ENCODE data around the gene SLC9A9.

DNA sequence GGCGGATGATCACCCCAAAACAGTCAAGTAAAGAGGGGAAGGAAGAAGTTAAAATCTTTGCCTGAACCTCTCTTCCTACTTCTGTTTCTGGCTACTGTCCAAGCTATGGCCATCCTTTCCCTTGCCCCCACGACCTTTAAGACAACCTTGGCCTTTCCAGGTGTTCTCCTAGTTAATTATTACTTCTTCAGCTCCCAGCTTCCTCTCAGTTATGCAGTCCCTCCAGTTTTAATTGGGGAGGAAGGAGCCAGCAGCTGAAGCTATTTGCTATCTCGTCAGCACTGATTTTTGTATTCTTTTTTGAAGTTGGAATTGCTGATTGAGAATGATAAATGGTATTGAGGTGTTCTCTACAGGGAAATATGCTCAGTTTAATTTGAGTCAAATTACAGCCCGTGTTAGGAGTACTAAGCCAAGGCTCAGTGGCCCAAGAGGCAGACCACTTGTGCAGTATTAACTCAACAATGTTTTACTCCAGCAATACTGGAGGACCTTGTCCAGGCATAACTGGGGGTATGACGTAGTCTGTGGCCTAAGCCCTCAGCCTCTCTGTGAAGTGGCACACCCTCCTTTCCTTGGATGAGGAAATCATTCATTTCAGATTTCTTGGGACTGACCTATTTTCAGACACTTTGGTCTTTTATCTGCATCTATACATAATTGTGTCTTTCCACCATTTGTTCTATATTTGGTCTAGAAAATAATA, 336.9 kb downstream of the SLC9A9 start:
- TF ChIP-seq SOX6 (IDR thresholded peaks at IDR 0.05), result no peak
- TF ChIP-seq, protein P1, sequence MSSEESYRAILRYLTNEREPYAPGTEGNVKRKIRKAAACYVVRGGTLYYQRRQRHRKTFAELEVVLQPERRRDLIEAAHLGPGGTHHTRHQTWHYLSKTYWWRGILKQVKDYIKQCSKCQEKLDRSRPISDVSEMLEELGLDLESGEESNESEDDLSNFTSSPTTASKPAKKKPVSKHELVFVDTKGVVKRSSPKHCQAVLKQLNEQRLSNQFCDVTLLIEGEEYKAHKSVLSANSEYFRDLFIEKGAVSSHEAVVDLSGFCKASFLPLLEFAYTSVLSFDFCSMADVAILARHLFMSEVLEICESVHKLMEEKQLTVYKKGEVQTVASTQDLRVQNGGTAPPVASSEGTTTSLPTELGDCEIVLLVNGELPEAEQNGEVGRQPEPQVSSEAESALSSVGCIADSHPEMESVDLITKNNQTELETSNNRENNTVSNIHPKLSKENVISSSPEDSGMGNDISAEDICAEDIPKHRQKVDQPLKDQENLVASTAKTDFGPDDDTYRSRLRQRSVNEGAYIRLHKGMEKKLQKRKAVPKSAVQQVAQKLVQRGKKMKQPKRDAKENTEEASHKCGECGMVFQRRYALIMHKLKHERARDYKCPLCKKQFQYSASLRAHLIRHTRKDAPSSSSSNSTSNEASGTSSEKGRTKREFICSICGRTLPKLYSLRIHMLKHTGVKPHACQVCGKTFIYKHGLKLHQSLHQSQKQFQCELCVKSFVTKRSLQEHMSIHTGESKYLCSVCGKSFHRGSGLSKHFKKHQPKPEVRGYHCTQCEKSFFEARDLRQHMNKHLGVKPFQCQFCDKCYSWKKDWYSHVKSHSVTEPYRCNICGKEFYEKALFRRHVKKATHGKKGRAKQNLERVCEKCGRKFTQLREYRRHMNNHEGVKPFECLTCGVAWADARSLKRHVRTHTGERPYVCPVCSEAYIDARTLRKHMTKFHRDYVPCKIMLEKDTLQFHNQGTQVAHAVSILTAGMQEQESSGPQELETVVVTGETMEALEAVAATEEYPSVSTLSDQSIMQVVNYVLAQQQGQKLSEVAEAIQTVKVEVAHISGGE (CRISPR knock-in tag; IDR thresholded peaks at IDR 0.05), result no peak
- no peak for TF ChIP-seq POLR2AphosphoS2 (IDR thresholded peaks at IDR 0.05; ENCODE audit: low read length)
- TF ChIP-seq POLR2AphosphoS5 (IDR thresholded peaks at IDR 0.05; ENCODE audit: control insufficient read depth, insufficient read depth, low read depth, low read length), result no peak
- no peak for TF ChIP-seq TBL1XR1 (IDR thresholded peaks at IDR 0.05; ENCODE audit: low read length in 2 of 2)
- no peak for TF ChIP-seq SREBF2 (CRISPR knock-in tag; IDR thresholded peaks at IDR 0.05)
